DMS 273 treated with DMSO at 0.1 percent for 48 hours (cell line): Measurements from ENCODE around the gene LOXL3.

Experiments used
- DNase-seq: peaks from one replicate; lab custom pipeline; 2025; lab: John Stamatoyannopoulos, UW

The LOXL3 gene

DNA sequence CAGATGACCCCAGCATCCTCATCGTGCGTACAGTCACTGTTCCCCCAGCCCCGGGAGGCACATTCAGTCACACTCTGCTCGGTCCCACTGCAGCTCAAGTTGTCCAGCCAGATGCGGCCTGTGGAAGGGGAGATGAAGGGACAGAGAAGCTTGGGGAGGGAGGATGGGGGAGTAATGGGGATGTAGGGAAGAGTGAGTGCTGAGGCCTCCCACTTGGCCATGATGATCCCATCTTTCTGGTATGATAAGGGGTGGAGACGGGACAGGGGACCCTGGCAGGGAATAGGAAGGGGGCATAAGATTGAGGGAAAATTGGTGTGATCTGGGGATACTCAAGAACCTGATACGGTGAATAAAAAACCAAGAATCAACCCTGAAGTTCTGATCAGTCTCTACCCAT is 3.5 kb downstream of the LOXL3 start:
- DNase-seq, result no peak

DNA sequence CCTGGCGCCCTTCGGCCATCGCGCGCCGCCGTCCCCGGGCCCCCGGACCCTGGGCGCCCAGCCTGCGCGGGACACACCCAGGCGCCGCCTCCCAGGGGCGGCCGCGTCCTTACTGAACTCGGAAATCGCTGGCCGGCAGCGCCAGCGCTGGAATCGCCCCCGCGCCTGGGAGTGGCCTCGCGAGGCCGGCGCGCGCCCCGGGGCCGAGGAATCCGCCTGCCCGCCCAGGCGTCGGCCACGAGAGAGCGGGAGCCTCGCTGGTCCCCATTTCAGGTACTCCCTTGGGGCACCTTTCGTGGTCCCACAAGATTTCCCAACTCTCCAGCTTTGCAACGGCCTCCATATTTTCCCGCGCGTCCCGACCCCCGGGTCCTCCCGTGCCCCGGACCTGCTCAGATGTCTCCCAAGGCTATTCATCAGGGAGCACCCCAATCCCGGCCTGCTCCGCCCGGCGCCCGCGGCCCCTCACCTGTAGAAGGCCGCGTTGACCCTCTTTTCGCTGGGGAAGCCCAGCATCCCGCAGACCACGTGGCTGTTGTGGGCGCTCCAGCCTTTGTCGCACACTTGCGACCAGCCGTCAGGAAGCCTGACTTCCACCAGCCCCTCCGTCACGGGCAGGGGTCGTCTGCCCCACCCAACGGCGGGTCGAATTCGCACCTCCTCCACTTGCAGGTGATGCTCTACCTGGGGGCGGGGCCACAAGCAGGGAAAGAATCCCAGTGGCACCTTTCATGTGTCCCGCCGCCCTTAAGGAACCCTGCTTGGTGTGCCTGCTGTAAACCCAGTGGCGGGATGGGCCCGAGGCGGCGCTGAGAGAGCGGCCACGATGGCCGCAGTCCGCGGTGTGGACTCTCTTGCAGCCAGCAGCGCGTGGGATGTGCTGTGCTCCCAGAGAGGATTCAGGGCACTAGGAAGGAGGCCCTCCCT is 4.6 kb downstream of the LOXL3 start:
- no peak for DNase-seq

DNA sequence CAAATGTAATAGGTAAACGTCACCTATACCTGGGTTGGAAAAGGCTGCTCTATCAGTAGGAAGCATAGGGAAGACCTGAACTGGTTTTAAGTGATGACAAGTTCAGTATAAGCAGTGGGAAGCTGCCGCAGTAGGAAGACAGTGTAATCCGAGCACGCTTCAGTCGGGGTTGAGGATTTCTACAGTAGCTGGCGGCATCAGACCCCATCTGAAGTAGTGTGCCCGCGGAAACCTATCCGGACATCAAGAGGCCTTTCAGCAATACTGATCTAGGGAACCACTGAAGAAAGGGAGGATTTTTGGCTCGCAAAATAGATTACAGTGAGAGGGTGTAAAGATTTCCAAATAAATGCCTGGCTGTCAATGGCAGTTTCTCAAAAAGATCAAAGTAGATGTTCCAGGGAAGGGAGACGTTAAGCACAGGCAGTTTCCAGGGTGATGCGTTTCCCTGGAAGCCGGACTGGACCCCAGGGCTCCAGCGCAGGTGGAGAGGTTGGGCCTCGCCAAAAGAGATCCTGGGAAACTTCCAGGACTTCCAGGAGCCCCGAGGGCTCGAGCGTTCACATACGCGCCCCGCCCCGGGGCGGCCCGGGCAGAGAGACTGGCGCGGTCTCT is 5.3 kb downstream of the LOXL3 start:
- DNase-seq, result no peak

DNA sequence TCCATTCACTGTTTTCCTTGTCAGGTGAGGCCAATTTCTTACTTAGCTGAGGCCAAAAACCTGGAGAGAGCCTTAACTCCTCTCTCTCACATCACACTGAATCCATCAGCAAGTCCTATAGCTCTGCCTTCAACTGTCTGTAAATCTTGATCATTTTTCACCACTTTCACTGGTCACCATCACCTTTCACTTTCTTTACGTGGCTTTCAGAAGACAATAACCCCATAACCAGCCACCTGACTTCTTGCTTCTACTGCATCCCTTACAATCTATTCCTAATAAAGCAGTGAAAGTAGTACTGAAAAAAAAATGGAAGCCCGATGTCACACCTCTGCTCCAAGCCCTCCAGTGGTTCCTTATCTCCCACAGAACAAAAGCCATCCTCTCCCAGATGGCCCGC is 7.7 kb downstream of the LOXL3 start:
- DNase-seq, result no peak

DNA sequence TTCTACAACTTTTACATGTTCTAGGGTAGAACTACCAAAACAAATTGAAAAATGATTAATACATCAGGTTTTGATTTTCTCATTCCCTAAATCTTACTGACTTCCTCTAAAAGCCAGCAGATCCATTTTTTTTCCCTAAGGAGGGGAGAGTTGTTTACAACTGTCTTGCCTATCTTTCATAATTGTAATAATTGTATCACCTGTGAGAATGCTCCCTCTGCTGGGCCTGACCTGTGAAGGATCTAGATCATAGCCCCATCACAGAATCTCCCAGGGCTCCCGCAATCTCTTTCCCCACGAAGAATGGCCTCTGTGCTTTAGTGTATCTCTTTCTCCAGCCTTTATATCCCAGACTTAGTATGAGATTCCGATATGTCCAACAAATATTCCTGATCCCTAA is 9.1 kb downstream of the LOXL3 start:
- no peak for DNase-seq

DNA sequence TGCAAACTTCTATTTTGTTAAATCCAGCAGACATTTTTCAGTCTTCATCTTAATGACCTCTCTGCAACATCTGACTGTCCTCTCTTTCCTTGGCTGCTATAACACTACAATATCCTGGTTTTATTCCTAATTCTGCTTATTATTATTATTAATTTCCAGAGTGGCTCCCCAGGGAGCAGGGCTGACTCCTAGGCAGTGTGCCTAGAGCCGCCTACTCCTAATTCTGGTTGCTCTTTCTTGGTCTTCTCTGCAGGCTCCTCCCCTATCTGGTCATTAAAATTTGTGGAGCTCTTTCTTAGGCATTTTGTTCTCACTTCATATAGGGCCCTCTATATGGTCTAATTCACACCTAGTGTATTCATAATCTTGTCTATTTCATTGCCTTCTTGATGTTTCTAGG is 10.8 kb downstream of the LOXL3 start:
- no peak for DNase-seq

DNA sequence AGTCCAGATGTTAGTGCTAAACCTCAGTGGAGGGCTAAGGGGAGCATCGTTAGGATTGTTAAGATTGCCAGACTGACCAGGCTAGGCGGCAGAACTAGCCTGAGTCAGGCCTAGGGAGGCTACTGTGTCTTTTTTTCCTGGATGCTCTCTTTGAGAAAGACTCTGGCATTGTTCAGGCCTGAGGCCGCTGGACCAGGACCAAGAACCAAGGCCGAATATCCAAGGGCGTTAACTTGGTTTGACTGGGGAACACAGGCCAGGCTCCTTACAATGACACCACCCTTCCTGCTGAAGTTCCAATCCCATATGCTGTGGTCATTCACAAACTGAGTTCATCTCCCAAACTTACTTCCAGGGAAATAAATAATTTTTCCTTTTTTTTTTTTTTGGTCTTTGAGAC is 13.5 kb downstream of the LOXL3 start:
- DNase-seq, result no peak

DNA sequence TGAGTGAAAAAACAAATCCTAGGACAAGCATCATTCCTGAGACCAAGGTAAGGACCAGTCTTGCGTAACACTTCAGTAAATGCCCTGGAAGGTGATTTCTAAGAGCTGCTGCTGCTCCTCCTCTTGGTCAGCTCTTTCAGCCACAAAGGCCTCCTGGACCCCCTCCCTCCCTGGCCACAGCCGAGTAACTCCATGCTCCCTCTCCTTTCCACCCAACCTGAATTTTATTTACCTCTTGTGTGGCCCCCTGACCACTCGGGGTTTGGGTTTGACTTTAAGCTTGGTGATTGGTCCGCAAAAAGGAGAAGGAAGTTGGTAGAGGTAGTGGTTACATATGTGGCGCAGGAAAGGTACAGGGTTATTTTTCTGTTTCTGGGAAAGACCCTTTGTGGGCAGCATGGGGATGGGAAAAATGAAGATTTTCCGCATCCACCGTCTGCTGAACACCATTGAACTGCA is 14.8 kb downstream of the LOXL3 start:
- DNase-seq, result no peak

DNA sequence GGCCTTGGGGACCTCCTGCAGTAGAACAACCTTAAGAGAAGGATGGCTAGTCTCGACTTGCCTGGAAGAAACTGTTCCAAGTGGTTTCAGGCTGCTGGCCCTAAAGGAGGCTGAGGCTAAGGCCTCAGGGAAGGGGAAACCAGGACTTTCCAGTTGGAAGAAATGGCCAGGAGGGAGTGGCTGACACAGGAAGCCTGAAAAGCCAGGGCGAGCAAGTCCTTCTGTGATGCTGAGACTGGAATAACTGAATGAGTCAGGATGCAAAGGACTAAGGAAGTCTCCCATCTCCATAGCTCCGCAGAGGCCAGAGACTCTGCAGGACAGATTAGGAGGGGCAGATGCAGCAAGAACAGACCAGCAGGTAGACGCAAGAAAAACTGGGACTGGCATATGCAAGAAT is 16.6 kb downstream of the LOXL3 start:
- no peak for DNase-seq

DNA sequence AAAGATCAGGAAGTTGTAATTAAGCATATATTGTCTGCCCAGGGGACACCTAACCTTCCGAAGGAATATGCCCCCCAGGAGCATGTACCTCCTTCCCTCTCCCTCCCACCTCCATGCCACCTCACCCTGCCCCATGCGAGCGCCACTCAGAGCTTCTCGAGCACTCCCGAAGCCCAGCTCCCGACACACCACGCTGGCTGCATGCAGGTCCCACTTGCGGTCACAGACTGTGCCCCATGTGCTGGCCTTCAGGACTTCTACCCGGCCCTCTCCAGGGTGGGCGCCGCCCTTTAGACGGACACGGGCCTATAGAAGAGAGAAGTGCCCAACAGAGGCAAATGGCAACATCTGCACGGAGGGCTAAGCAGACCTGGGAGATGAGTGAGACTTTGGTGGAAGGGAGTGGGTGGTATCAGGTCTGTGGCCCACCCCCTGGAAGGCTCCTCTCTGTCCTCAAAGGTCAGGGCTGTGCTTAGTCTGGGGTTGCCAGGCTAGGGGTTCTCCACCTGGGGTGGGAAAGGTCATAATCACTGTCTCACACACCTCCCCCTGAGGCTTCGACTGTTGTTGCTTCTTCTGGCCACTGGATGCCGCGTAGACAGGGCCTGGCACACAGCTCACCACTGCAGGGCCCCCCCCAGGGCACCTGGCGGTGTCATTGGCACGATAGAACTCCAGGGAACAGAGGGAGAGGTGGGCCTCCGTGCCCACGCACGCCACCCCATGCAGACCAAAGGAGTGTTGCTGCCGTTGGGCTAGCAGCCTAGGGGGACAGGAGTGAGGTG is 17.4 kb downstream of the LOXL3 start:
- DNase-seq, result no peak

DNA sequence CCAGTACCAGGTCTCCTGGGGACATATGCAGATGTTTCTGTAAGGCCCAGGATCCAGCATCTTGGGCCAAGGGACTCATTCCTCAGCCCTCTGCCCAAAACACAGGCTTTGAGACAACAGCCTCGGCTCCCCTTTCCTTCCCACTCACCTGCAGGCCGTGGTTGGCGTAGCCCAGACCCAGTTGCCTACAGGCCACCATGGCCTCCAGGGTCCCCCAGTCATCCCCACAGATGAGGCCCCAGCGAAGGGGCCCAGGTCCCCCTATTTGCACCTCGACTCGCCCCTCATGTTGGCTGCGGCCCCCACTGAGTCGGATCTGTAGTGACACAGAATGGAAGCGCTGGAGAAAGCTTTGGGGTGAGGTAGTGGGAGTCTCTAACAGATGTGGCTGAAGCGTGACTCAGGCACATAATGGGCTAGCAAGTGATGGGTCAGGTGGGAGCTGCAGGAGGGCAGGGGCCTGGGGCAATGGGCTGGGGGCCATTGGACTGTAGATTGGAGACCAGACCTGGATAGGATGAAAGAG is 18.2 kb downstream of the LOXL3 start:
- DNase-seq, result no peak

DNA sequence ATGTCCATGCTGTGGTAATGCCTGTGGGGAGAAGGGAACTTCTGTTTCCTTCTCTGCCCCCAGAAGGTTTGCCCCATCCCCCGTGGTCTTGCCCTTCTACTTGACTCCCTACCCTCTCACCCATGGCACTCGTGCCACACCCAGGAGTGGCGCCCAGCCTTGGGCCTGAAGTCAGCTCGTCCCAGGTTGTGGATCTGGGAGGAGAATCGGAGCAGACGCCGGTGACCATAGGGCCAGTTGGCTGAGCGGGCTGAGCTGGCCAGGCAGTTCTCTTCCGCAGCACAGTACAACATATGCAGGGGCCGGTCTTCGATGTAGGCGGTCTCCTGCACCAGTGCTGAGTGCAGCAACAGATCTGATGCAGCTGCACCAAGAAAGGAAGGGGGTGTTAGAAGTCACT is 19.3 kb downstream of the LOXL3 start:
- no peak for DNase-seq

DNA sequence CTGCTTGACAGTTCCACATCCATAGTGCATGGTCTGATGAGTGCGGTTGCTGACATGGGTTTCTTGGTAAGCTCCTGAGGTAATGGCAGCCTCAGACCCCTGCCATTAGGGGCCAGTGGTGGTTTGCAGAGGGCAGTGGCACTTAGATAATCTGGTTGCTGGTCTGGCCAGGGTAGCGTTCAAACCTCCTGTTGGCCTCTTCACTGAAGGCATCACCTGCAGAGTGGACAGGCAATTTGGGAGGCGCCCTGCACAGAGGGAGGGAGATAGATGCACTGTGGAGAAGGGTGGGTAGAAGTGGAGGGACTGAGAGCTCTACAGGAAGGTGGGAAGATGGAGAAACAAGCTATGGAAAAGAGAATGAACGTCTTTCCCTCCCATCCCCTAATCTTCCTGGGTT is 20.3 kb downstream of the LOXL3 start:
- no peak for DNase-seq

DNA sequence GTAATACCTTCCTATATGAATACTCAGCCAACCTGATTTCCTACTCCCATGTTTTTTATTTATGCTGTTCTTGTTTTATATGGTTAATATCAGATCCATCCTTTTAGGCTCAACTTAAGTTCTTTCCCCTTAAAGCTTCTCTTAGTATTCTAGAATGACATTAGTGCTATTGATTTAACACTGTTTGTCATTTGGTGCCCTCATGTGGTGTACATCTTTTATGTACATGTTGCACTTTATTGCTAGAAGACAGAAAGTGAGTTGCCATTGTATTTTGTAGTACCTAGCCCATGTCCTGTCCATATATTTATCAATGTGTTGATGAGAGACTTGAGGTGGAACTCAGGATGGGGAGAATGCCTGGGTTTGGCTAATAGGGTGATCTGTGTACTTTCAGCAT is 21.5 kb downstream of the LOXL3 start:
- DNase-seq, result peak; percentile 36

DNA sequence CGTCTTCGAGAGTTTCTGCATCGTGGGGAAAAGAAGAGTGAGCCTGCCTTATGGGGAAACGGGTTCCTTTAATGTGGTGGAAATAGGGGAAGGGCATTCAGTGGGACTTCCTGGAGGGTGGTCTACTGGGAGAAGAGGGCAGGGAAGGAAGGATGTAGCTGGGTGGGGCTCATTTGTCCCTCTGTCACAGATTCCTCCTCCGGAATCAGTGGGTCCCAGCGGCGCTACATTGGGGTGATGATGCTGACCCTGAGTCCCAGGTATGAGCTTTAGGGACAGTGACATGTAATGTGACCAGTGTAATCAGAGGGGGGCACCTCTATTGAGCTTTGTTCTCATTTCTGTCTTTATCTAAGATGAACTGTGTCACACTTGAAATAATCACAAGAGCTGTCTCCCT is 22.1 kb downstream of the LOXL3 start:
- no peak for DNase-seq

DNA sequence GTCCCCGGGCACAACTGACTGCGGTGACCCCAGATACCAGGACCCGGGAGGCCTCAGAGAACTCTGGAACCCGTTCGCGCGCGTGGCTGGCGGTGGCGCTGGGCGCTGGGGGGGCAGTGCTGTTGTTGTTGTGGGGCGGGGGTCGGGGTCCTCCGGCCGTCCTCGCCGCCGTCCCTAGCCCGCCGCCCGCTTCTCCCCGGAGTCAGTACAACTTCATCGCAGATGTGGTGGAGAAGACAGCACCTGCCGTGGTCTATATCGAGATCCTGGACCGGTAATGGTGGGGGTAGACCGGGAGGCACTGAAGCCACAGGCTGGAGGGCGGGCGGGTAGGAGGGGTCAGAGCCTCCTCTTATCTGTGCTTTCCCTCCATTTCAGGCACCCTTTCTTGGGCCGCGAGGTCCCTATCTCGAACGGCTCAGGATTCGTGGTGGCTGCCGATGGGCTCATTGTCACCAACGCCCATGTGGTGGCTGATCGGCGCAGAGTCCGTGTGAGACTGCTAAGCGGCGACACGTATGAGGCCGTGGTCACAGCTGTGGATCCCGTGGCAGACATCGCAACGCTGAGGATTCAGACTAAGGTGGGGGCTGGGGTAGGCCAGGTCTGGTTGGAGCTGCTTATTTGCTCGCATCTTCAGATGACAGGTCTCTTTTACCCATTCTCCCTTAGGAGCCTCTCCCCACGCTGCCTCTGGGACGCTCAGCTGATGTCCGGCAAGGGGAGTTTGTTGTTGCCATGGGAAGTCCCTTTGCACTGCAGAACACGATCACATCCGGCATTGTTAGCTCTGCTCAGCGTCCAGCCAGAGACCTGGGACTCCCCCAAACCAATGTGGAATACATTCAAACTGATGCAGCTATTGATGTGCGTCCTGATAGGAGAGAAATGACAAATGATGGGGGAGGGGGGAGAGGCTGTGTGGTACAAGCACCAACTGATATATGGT is 23.2 kb downstream of the LOXL3 start:
- peak; percentile 35 for DNase-seq

DNA sequence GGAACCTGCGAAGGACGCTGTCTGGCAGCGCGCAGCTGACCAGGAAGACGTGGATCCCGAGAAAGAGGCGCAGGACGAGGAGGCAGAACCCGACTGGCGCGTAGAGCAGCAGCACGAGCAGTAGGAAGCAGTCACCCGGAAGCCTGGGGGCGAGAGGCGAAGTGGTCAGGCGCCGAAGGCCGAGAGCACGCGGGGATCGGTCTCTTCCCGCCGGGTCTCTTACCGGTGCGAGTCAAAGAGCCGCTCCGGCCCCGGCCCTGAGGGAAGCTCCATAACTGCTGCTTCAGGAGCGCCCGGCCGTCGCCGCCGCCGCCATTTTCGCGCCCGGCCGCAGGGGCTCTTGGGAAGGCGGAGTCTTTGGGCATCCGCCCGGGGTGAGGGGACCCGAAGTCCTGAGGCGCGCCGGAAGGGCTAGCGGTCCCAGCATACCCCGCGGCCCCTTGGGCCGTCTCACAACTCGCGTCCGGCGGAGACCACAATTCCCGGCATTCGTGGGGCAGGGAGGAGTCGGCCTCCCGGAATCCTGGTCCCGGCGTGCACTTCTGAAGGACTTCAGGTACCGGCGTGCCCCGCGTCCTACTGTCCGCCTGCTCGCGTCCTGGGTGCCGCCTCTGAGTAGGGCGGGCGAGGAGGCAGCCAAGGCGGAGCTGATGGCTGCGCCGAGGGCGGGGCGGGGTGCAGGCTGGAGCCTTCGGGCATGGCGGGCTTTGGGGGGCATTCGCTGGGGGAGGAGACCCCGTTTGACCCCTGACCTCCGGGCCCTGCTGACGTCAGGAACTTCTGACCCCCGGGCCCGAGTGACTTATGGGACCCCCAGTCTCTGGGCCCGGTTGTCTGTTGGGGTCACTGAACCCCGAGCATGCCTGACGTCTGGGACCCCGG is 24.1 kb downstream of the LOXL3 start, which contains the start of the genes AUP1 and HTRA2:
Gene AUP1, minus strand, starts transcription at position 350 of the 882 bp plus-strand sequence. Its CDS starts 77 bp downstream, at position 273.
Gene HTRA2, plus strand, starts transcription at position 577 of the 882 bp plus-strand sequence. Its CDS starts 74 bp downstream, at position 651.
- peak; percentile 95 for DNase-seq

DNA sequence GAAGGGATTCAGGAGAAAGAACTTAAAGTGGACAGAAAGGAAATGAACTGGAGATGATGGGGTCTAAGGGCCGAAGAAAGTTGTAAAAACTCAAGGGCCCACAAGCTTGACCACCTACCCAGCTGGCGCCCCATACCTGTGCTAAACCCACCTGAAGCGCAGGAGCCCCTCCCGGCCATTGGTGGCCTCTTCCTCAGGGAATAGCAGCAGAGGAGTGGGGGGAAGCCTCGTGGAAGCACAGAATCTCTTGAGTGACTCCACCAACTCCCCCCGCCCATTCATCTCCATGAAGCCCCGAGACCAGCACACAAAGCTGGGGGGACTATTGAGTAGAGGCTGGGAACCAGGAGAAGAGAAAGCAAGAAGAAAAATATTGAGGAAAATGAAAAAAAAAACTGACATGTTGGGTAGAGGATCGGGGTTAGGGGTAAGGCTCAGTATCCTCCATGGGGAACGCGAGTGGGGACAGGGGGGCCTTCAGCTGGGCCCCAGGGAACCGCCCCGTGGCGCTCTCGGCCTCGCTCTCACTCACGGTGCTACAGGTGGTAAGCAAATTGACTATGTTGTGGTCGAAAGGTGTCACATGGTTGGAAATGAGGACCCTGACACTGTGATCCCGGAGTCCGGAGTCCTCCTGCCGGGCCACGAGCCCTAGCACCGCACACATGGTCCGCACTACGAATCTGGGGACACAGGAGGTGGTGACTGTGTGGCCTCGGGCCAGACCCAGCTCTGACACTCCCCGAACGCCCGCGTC is 25.0 kb downstream of the LOXL3 start:
- DNase-seq, result no peak

DNA sequence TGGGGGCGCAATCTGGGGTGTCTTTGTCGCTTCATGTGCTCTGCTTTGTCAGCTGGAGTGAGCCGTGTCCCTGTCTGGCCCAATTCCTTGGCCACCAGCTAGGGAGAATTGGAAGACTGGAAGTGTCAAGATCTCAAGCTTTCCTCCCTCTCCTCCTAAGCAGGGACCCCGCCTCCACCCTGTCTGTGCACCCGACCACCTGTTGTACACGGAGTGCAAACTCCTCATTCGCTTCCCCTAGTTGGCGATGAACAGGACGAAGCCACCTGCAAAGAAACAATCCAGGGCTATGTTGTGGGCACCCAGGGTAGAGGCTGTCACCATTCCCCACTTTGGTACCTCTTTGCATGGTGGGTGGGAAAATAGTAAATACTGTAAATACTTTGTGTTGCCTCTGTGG is 26.0 kb downstream of the LOXL3 start:
- no peak for DNase-seq
